H1 (cell line): ENCODE data around the gene SCP2. TPM values are rescaled to one million over a fixed set of nuclear protein-coding genes. Genes with fewer than 3 reads are reported as not detected.

ENCODE experiments used
- NRF1 ChIP-seq: IDR thresholded peaks from 2 replicates; pipeline ENCODE4 v1.6.1; 2011; ENCODE audit warnings: mild to moderate bottlenecking, low read depth, low read length, improper control_type of control experiment
- polyA plus RNA-seq, 7 experiments: library from polyadenylated mRNA; depleted of rRNA in 3 of 7; stranded (reverse) in 5 of 7; unstranded in 2 of 7; fragments of >200 nt in 5 of 7; fragments of 200-250 nt in 2 of 7; gene quantifications; 1 replicate in 5 of 7; 2 replicates in 1 of 7; 4 replicates in 1 of 7; pipeline versions ENCODE4 v1.2.1 to v1.2.3, GENCODE V29; 2011 to 2013; ENCODE audit warnings: missing spikeins in 2 of 7, mixed read lengths in 2 of 7
- total RNA-seq: library from RNA; stranded (reverse); fragmentation: NEBNext Ultra II Directional; extraction: Animal tissue kit (Norgen Biotek cat#: 25700); gene quantifications from 2 replicates; pipeline ENCODE4 v1.2.1, GENCODE V29; 2021
- TF ChIP-seq, protein P1 (sequence below): fragments of 300-600 bp; sonication (generic); IDR thresholded peaks from 2 replicates; pipeline ENCODE4 v1.7.1; 2012; ENCODE audit warnings: low read length, moderate library complexity, mild to moderate bottlenecking, inconsistent platforms; ENCODE audit not compliant: insufficient replicate concordance

Gene SCP2
- total and polyA plus RNA-seq, 2 of the 8 experiments (the other 6 are each of a cell fraction or from before 2014, with no cell fraction given): 20.9 to 54.3 TPM

GRCh38 chr1:53057127-53057526 is 130.1 kb downstream of the SCP2 start (continued):
- no peak for TF ChIP-seq NRF1
- TF ChIP-seq, protein P1, sequence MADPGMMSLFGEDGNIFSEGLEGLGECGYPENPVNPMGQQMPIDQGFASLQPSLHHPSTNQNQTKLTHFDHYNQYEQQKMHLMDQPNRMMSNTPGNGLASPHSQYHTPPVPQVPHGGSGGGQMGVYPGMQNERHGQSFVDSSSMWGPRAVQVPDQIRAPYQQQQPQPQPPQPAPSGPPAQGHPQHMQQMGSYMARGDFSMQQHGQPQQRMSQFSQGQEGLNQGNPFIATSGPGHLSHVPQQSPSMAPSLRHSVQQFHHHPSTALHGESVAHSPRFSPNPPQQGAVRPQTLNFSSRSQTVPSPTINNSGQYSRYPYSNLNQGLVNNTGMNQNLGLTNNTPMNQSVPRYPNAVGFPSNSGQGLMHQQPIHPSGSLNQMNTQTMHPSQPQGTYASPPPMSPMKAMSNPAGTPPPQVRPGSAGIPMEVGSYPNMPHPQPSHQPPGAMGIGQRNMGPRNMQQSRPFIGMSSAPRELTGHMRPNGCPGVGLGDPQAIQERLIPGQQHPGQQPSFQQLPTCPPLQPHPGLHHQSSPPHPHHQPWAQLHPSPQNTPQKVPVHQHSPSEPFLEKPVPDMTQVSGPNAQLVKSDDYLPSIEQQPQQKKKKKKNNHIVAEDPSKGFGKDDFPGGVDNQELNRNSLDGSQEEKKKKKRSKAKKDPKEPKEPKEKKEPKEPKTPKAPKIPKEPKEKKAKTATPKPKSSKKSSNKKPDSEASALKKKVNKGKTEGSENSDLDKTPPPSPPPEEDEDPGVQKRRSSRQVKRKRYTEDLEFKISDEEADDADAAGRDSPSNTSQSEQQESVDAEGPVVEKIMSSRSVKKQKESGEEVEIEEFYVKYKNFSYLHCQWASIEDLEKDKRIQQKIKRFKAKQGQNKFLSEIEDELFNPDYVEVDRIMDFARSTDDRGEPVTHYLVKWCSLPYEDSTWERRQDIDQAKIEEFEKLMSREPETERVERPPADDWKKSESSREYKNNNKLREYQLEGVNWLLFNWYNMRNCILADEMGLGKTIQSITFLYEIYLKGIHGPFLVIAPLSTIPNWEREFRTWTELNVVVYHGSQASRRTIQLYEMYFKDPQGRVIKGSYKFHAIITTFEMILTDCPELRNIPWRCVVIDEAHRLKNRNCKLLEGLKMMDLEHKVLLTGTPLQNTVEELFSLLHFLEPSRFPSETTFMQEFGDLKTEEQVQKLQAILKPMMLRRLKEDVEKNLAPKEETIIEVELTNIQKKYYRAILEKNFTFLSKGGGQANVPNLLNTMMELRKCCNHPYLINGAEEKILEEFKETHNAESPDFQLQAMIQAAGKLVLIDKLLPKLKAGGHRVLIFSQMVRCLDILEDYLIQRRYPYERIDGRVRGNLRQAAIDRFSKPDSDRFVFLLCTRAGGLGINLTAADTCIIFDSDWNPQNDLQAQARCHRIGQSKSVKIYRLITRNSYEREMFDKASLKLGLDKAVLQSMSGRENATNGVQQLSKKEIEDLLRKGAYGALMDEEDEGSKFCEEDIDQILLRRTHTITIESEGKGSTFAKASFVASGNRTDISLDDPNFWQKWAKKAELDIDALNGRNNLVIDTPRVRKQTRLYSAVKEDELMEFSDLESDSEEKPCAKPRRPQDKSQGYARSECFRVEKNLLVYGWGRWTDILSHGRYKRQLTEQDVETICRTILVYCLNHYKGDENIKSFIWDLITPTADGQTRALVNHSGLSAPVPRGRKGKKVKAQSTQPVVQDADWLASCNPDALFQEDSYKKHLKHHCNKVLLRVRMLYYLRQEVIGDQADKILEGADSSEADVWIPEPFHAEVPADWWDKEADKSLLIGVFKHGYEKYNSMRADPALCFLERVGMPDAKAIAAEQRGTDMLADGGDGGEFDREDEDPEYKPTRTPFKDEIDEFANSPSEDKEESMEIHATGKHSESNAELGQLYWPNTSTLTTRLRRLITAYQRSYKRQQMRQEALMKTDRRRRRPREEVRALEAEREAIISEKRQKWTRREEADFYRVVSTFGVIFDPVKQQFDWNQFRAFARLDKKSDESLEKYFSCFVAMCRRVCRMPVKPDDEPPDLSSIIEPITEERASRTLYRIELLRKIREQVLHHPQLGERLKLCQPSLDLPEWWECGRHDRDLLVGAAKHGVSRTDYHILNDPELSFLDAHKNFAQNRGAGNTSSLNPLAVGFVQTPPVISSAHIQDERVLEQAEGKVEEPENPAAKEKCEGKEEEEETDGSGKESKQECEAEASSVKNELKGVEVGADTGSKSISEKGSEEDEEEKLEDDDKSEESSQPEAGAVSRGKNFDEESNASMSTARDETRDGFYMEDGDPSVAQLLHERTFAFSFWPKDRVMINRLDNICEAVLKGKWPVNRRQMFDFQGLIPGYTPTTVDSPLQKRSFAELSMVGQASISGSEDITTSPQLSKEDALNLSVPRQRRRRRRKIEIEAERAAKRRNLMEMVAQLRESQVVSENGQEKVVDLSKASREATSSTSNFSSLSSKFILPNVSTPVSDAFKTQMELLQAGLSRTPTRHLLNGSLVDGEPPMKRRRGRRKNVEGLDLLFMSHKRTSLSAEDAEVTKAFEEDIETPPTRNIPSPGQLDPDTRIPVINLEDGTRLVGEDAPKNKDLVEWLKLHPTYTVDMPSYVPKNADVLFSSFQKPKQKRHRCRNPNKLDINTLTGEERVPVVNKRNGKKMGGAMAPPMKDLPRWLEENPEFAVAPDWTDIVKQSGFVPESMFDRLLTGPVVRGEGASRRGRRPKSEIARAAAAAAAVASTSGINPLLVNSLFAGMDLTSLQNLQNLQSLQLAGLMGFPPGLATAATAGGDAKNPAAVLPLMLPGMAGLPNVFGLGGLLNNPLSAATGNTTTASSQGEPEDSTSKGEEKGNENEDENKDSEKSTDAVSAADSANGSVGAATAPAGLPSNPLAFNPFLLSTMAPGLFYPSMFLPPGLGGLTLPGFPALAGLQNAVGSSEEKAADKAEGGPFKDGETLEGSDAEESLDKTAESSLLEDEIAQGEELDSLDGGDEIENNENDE: no peak
